Measurements from ENCODE around the gene ZCCHC2.

ZCCHC2 gene

DNA sequence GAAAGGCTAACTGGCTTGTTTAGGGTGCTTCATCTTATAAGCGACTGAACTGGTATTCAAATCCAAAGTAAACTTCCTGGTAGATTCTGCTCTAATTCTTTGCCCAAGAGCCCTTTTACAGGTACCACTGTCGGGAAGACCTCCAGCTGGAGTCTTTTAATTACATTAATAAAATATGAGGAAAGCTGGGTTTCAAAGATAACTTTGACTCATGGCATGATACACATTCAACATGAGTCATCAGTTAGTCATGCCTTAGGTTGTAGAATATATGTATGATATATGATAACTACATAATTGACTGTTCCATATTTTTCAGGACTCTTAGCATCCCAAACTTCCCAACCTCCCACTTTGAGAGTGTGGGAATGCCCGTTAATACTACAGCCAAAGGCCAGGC is 32.3 kb downstream of the ZCCHC2 start:
- no peak overlapping the region for H3K4me2 ChIP-seq
- H3K9ac ChIP-seq, result no peak overlapping the region
- H3K4me1 ChIP-seq (ENCODE audit: low read depth, poor library complexity, severe bottlenecking), result no peaks in the 10 kb centered on the region
- H3K36me3 ChIP-seq (ENCODE audit: insufficient read depth), result no peaks in the 10 kb centered on the region
- H3K4me3 ChIP-seq (IDR thresholded peaks at IDR 0.05; ENCODE audit: insufficient read depth, low read depth, low read length), result no peak overlapping the region
- TF ChIP-seq, protein P1, sequence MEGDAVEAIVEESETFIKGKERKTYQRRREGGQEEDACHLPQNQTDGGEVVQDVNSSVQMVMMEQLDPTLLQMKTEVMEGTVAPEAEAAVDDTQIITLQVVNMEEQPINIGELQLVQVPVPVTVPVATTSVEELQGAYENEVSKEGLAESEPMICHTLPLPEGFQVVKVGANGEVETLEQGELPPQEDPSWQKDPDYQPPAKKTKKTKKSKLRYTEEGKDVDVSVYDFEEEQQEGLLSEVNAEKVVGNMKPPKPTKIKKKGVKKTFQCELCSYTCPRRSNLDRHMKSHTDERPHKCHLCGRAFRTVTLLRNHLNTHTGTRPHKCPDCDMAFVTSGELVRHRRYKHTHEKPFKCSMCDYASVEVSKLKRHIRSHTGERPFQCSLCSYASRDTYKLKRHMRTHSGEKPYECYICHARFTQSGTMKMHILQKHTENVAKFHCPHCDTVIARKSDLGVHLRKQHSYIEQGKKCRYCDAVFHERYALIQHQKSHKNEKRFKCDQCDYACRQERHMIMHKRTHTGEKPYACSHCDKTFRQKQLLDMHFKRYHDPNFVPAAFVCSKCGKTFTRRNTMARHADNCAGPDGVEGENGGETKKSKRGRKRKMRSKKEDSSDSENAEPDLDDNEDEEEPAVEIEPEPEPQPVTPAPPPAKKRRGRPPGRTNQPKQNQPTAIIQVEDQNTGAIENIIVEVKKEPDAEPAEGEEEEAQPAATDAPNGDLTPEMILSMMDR (conservative IDR thresholded peaks at IDR 0.05; ENCODE audit: low read depth, low read length), result no peak
- no peak overlapping the region for H3K27ac ChIP-seq
- H4K20me1 ChIP-seq (ENCODE audit: insufficient read depth), result no peaks in the 10 kb centered on the region
- no peaks in the 10 kb centered on the region for H3K79me2 ChIP-seq (ENCODE audit: insufficient read depth, low read depth)
- H3K27me3 ChIP-seq (ENCODE audit: insufficient read depth, low read depth), result no peaks in the 10 kb centered on the region
- no peak overlapping the region for H2AFZ ChIP-seq (ENCODE audit: low read depth)

DNA sequence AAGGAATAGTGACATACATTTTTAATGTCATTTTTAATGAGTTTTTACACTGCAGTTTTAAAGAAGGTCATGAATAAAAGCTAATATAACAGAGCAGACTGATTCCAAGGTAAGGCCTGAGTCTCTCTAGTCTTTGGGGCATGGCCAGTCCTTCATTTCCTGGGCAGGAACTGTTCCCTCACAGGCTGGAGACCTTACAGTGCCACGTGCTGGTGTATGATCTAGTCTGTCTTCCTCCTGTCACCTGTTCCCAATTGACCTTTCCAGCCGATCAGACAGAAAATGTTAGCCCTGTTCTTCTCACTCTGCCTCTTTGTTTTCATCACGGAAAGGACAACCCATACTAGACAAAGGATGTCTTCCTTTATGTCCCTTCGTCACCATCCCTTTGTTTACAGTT is 33.6 kb downstream of the ZCCHC2 start:
- H2AFZ ChIP-seq (ENCODE audit: low read depth), result no peak overlapping the region
- no peaks in the 10 kb centered on the region for H3K27me3 ChIP-seq (ENCODE audit: insufficient read depth, low read depth)
- H3K4me2 ChIP-seq, result no peak overlapping the region
- TF ChIP-seq, protein P1 (conservative IDR thresholded peaks at IDR 0.05; ENCODE audit: low read depth, low read length), result no peak
- no peaks in the 10 kb centered on the region for H3K79me2 ChIP-seq (ENCODE audit: insufficient read depth, low read depth)
- H3K4me1 ChIP-seq (ENCODE audit: low read depth, poor library complexity, severe bottlenecking), result no peaks in the 10 kb centered on the region
- H3K4me3 ChIP-seq (IDR thresholded peaks at IDR 0.05; ENCODE audit: insufficient read depth, low read depth, low read length), result no peak overlapping the region
- H4K20me1 ChIP-seq (ENCODE audit: insufficient read depth), result no peaks in the 10 kb centered on the region
- H3K27ac ChIP-seq, result no peak overlapping the region
- no peak overlapping the region for H3K9ac ChIP-seq
- no peaks in the 10 kb centered on the region for H3K36me3 ChIP-seq (ENCODE audit: insufficient read depth)

DNA sequence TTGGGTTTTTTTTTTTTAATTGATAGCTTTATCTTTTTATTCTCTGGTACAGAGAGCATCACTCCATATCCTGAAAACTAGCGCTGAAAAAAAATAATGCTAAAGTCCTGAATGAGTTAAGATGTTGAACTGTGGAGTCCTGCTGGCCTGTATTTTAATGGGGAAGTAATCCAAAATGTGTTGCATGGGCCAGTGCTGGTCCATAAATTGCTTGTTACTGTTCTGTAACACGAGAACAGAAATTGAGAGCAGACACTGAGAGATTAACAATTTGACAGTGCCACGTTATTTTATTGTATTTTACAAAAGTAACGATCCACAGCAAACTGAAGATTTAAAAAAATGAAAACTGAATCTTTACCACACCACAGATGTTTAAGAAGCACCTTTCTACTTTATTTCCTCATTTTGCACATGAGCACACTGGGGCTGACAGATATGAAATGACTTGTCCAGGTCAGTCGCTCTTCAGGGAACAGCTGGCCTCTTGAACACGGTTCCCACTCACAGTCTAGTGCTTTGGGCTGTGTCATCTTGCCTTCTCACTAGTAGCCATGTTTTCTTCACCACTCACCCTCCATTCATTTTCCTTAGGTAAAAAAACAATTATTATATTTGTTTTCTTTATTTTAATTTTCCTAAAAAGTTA is 35.3 kb downstream of the ZCCHC2 start:
- no peaks in the 10 kb centered on the region for H3K36me3 ChIP-seq (ENCODE audit: insufficient read depth)
- no peaks in the 10 kb centered on the region for H4K20me1 ChIP-seq (ENCODE audit: insufficient read depth)
- TF ChIP-seq, protein P1 (conservative IDR thresholded peaks at IDR 0.05; ENCODE audit: low read depth, low read length), result no peak
- H3K27ac ChIP-seq, result no peak overlapping the region
- H3K79me2 ChIP-seq (ENCODE audit: insufficient read depth, low read depth), result no peaks in the 10 kb centered on the region
- no peak overlapping the region for H2AFZ ChIP-seq (ENCODE audit: low read depth)
- no peaks in the 10 kb centered on the region for H3K27me3 ChIP-seq (ENCODE audit: insufficient read depth, low read depth)
- H3K9ac ChIP-seq, result no peak overlapping the region
- no peaks in the 10 kb centered on the region for H3K4me1 ChIP-seq (ENCODE audit: low read depth, poor library complexity, severe bottlenecking)
- H3K4me2 ChIP-seq, result no peak overlapping the region
- no peak overlapping the region for H3K4me3 ChIP-seq (IDR thresholded peaks at IDR 0.05; ENCODE audit: insufficient read depth, low read depth, low read length)

DNA sequence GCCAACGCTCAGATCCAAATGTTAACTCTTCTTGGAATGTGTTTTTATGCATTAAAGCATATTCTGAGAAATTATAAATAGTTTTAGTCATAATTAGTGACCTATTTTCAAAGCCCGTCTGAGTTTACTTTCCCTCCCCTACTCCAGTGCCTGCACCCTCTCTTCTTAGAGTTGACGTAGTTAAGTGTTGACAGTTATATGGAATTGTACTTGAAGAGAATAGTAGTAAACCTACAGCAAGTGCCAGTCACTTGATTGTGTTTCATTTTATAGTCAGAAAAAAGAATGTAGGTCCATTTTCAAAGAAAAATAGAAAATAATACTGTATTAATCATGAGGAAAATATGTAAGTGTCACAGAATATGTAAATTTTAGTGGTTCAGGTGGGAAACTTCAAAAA is 41.2 kb downstream of the ZCCHC2 start:
- H3K4me2 ChIP-seq, result no peak overlapping the region
- H4K20me1 ChIP-seq (ENCODE audit: insufficient read depth), result no peaks in the 10 kb centered on the region
- no peaks in the 10 kb centered on the region for H3K36me3 ChIP-seq (ENCODE audit: insufficient read depth)
- no peaks in the 10 kb centered on the region for H3K4me1 ChIP-seq (ENCODE audit: low read depth, poor library complexity, severe bottlenecking)
- H3K27me3 ChIP-seq (ENCODE audit: insufficient read depth, low read depth), result no peaks in the 10 kb centered on the region
- H3K27ac ChIP-seq, result no peak overlapping the region
- H3K4me3 ChIP-seq (IDR thresholded peaks at IDR 0.05; ENCODE audit: insufficient read depth, low read depth, low read length), result no peak overlapping the region
- H2AFZ ChIP-seq (ENCODE audit: low read depth), result no peak overlapping the region
- TF ChIP-seq, protein P1 (conservative IDR thresholded peaks at IDR 0.05; ENCODE audit: low read depth, low read length), result no peak
- no peak overlapping the region for H3K9ac ChIP-seq
- H3K79me2 ChIP-seq (ENCODE audit: insufficient read depth, low read depth), result no peaks in the 10 kb centered on the region

Measured in KMS-11 (cell line).